Sigmoid colon (tissue), 7 donors: ENCODE data around the gene PPP2R5A. TPM values are rescaled to one million over a fixed set of nuclear protein-coding genes. Genes with fewer than 3 reads are reported as not detected.

ENCODE experiments used
- DNase-seq: peaks from one replicate; pipeline ENCODE4 v3.0.0-alpha.2; 2019
- H3K27ac ChIP-seq, 4 donors: fragments of 200-600 bp; sonication (generic); one replicate each; pipeline ENCODE4 v1.5.1; 2016 to 2019; ENCODE audit warnings: mild to moderate bottlenecking in 1 of 4
- H3K27me3 ChIP-seq, 3 donors: fragments of 200-600 bp; sonication (generic); one replicate each; pipeline ENCODE4 v1.5.1; 2019; ENCODE audit warnings: mild to moderate bottlenecking in 1 of 3
- H3K36me3 ChIP-seq, 4 donors: fragments of 200-600 bp; sonication (generic); one replicate each; pipeline ENCODE4 v1.5.1; 2016 to 2019
- H3K4me1 ChIP-seq, 4 donors: fragments of 200-600 bp; sonication (generic); one replicate each; pipeline ENCODE4 v1.5.1; 2017 to 2019
- H3K4me3 ChIP-seq, 4 donors: fragments of 200-600 bp; sonication (generic); one replicate each; pipeline ENCODE4 v1.5.1; 2017 to 2019; ENCODE audit warnings: mild to moderate bottlenecking in 2 of 4, moderate library complexity in 1 of 4
- H3K9me3 ChIP-seq, 4 donors: fragments of 200-600 bp in 3 of 4; sonication (generic) in 3 of 4; one replicate each; pipeline versions ENCODE4 v1.5.1 to v1.6.1; 2013 to 2019
- CTCF ChIP-seq, 4 experiments: fragments of 450-650 bp in 3 of 4; fragments of 200-600 bp in 1 of 4; IDR thresholded peaks; one replicate each; pipeline ENCODE4 v1.5.1; 2016 to 2019; ENCODE audit warnings: antibody characterized with exemption in 4 of 4, mild to moderate bottlenecking in 3 of 4, moderate library complexity in 2 of 4
- EP300 ChIP-seq, 4 donors: sonication (generic); formaldehyde crosslinking; IDR thresholded peaks; one replicate each; pipeline ENCODE4 v1.6.1; 2017; ENCODE audit warnings: antibody characterized with exemption in 4 of 4
- POLR2A ChIP-seq, 2 donors: fragments of 450-650 bp; IDR thresholded peaks; one replicate each; pipeline ENCODE4 v1.6.1; 2016; ENCODE audit warnings: antibody characterized with exemption in 2 of 2, mild to moderate bottlenecking in 2 of 2, moderate library complexity in 2 of 2
- POLR2AphosphoS5 ChIP-seq, 4 donors: sonication (generic); formaldehyde crosslinking; IDR thresholded peaks; one replicate each; pipeline ENCODE4 v1.6.1; 2017; ENCODE audit warnings: antibody characterized with exemption in 4 of 4
- WGBS, 2 donors: extraction: QIAGEN DNeasy Blood & Tissue Kit; methylation state at CpG; one replicate each; pipeline ENCODE4 v1.1.7; 2013; 5-methylcytosine and 5-hydroxymethylcytosine counted together
- intact Hi-C: fragments of 100-400 bp; cut with DNase I; formaldehyde crosslinking; loops from one replicate; pipeline ENCODE4 v1.15.1; 2023
- polyA plus RNA-seq, 3 donors: library from polyadenylated mRNA; stranded (reverse); fragments of 200-250 nt; gene quantifications; one replicate each; pipeline ENCODE4 v1.2.3, GENCODE V29; 2013
- total RNA-seq, 4 donors: library from RNA; depleted of rRNA; stranded (reverse); fragments of >200 nt; gene quantifications; one replicate each; pipeline ENCODE4 v1.1.0, GENCODE V29; 2016
- donor health status: healthy with polysubstance abuse.
- donor health status: Bipolar disorder and iron deficiency.
- donor health status: healthy.

The PPP2R5A gene
- total and polyA plus RNA-seq, 7 donors = 25.9 to 62.7 (median 46.2) TPM

GRCh38 chr1:212329105-212329504 lies 43.9 kb downstream of the PPP2R5A start:
- Histone ChIP-seq H3K36me3 (peaks cover 0 to 13% (median 7%) of the 10 kb centered on the region in 4 donors), H3K9me3 (no peaks in the 10 kb centered on the region), H3K27ac (no peak overlapping the region), H3K4me3 (no peak overlapping the region), H3K4me1 (peaks cover 0 to 6% (median 2%) of the 10 kb centered on the region in 4 donors), H3K27me3 (no peaks in the 10 kb centered on the region)
- no peak for DNase-seq
- intact Hi-C loops = no loop called here
- WGBS, 2 donors = 96% methylated on average over 2 of the region's 2 CpGs
- TF ChIP-seq POLR2A (IDR thresholded peaks at IDR 0.05) = no peak
- no peak for TF ChIP-seq EP300 (IDR thresholded peaks at IDR 0.05)
- no peak for TF ChIP-seq POLR2AphosphoS5 (IDR thresholded peaks at IDR 0.05)
- TF ChIP-seq CTCF (IDR thresholded peaks at IDR 0.05) = no peak

GRCh38 chr1:212341090-212341489 lies 55.9 kb downstream of the PPP2R5A start:
- Histone ChIP-seq H3K4me1 (no peaks in the 10 kb centered on the region), H3K9me3 (no peaks in the 10 kb centered on the region), H3K36me3 (peaks cover 0 to 44% (median 0%) of the 10 kb centered on the region in 4 donors), H3K27me3 (no peaks in the 10 kb centered on the region), H3K4me3 (no peak overlapping the region), H3K27ac (no peak overlapping the region)
- intact Hi-C loops = no loop called here
- 93 to 94% methylated on average over 1 of the region's 1 CpG for WGBS, 2 donors
- DNase-seq = no peak
- TF ChIP-seq POLR2AphosphoS5 (IDR thresholded peaks at IDR 0.05) (no peak), CTCF (IDR thresholded peaks at IDR 0.05) (no peak), EP300 (IDR thresholded peaks at IDR 0.05) (no peak), POLR2A (IDR thresholded peaks at IDR 0.05) (no peak)

- Histone ChIP-seq H3K27me3 (no peaks in the 10 kb centered on the region), H3K36me3 (peaks cover 0 to 68% (median 0%) of the 10 kb centered on the region in 4 donors), H3K27ac (no peak overlapping the region), H3K4me3 (no peak overlapping the region), H3K4me1 (no peaks in the 10 kb centered on the region), H3K9me3 (no peaks in the 10 kb centered on the region)
- WGBS, 2 donors = 96 to 98% methylated on average over 4 of the region's 4 CpGs
- intact Hi-C loops = no loop called here
- TF ChIP-seq CTCF (IDR thresholded peaks at IDR 0.05) (no peak), POLR2A (IDR thresholded peaks at IDR 0.05) (no peak), POLR2AphosphoS5 (IDR thresholded peaks at IDR 0.05) (no peak), EP300 (IDR thresholded peaks at IDR 0.05) (no peak)
- DNase-seq = no peak
Observed at GRCh38 chr1:212344905-212345304, 59.7 kb downstream of the PPP2R5A start.

GRCh38 chr1:212346601-212347000 lies 61.4 kb downstream of the PPP2R5A start:
- Histone ChIP-seq H3K36me3 (peaks cover 0 to 68% (median 0%) of the 10 kb centered on the region in 4 donors), H3K27me3 (no peaks in the 10 kb centered on the region), H3K9me3 (no peaks in the 10 kb centered on the region), H3K27ac (no peak overlapping the region), H3K4me3 (no peak overlapping the region), H3K4me1 (no peaks in the 10 kb centered on the region)
- TF ChIP-seq CTCF (IDR thresholded peaks at IDR 0.05) (no peak), EP300 (IDR thresholded peaks at IDR 0.05) (no peak), POLR2AphosphoS5 (IDR thresholded peaks at IDR 0.05) (no peak), POLR2A (IDR thresholded peaks at IDR 0.05) (no peak)
- no peak for DNase-seq
- WGBS, 2 donors = 93 to 94% methylated on average over 1 of the region's 1 CpG
- intact Hi-C loops = no loop called here
